Lung (tissue), 12 donors: ENCODE results near the gene WRAP73. TPM values are rescaled to one million over a fixed set of nuclear protein-coding genes. Genes with fewer than 3 reads are reported as not detected.

Experiments used
- ATAC-seq: fragments of 200-7000 bp; cut with Tn5 transposase; one replicate; pipeline ENCODE4 v1.9.1; 2020; ENCODE audit warnings: moderate number of reproducible peaks; ENCODE audit not compliant: insufficient read depth, low FRiP score
- DNase-seq, 3 donors: peaks; one replicate each; pipeline ENCODE4 v3.0.0-alpha.2; 2013 to 2017
- H3K27ac ChIP-seq, 2 donors: one replicate each; pipeline ENCODE4 v1.5.1; 2013; ENCODE audit warnings: mild to moderate bottlenecking in 2 of 2, moderate library complexity in 2 of 2, control low read depth in 1 of 2, inconsistent platforms in 1 of 2, low read depth in 1 of 2, low read length in 1 of 2
- H3K27me3 ChIP-seq, 3 donors: one replicate each; pipeline ENCODE4 v1.5.1; 2013; ENCODE audit warnings: low read length in 2 of 3; ENCODE audit not compliant: control insufficient read depth in 3 of 3, insufficient read depth in 3 of 3
- H3K36me3 ChIP-seq, 4 donors: one replicate each; pipeline ENCODE4 v1.5.1; 2013; ENCODE audit warnings: low read length in 4 of 4, mild to moderate bottlenecking in 1 of 4, moderate library complexity in 1 of 4; ENCODE audit not compliant: control insufficient read depth in 4 of 4, insufficient read depth in 4 of 4
- H3K4me1 ChIP-seq, 5 donors: one replicate each; pipeline ENCODE4 v1.5.1; 2013; ENCODE audit warnings: low read length in 5 of 5, mild to moderate bottlenecking in 2 of 5, moderate library complexity in 1 of 5; ENCODE audit not compliant: control insufficient read depth in 5 of 5, insufficient read depth in 5 of 5
- H3K4me3 ChIP-seq: one replicate; pipeline ENCODE4 v1.5.1; 2013; ENCODE audit warnings: mild to moderate bottlenecking, control low read depth, moderate library complexity
- H3K9ac ChIP-seq, 2 donors: one replicate each; pipeline ENCODE4 v1.5.1; 2013; ENCODE audit warnings: low read length in 2 of 2, control low read depth in 1 of 2; ENCODE audit not compliant: insufficient read depth in 1 of 2
- H3K9me3 ChIP-seq, 4 donors: one replicate each; pipeline ENCODE4 v1.5.1; 2013; ENCODE audit warnings: low read length in 3 of 4, mild to moderate bottlenecking in 1 of 4, moderate library complexity in 1 of 4; ENCODE audit not compliant: control insufficient read depth in 4 of 4, insufficient read depth in 3 of 4
- CTCF ChIP-seq: IDR thresholded peaks from 2 replicates; pipeline ENCODE4 v1.5.1; 2012; ENCODE audit warnings: mild to moderate bottlenecking; ENCODE audit errors: control extremely low read depth, extremely low read depth
- WGBS, 2 donors: extraction: QIAGEN DNeasy Blood & Tissue Kit; methylation state at CpG; one replicate each; pipeline ENCODE4 v1.1.7; 2013; 5-methylcytosine and 5-hydroxymethylcytosine counted together
- polyA plus RNA-seq, 2 donors: library from polyadenylated mRNA; stranded (reverse); fragments of 200-250 nt; gene quantifications; one replicate each; pipeline ENCODE4 v1.2.1, GENCODE V29; 2013
- total RNA-seq, 2 donors: library from RNA; depleted of rRNA in 1 of 2; stranded (reverse); fragments of >200 nt in 1 of 2; gene quantifications; one replicate each; pipeline ENCODE4 v1.2.1, GENCODE V29; 2014 to 2021
- donor health status: control.
- donor health status: control.
- donor health status: Bipolar disorder and iron deficiency.
- donor health status: healthy.
- donor health status: DM: yes; HTN: yes; CAD: no.

WRAP73 gene
- total and polyA plus RNA-seq, 4 donors = 17.3 to 25.3 (median 22.8) TPM

- no peak for DNase-seq
- peaks cover 11 to 71% (median 26%) of the 10 kb centered on the region in 4 donors for H3K36me3 ChIP-seq
Measured at GRCh38 chr1:3630161-3630611, 19.7 kb downstream of the WRAP73 start.

GRCh38 chr1:3629561-3630160, 20.2 kb downstream of the WRAP73 start:
- H3K27ac ChIP-seq = no peak overlapping the region

More at GRCh38 chr1:3630161-3630611, 19.7 kb downstream of the WRAP73 start:
- Histone ChIP-seq H3K27me3 (no peaks in the 10 kb centered on the region), H3K27ac (no peak overlapping the region), H3K9me3 (no peaks in the 10 kb centered on the region), H3K4me3 (no peak overlapping the region), H3K4me1 (peaks cover 0 to 8% (median 2%) of the 10 kb centered on the region in 5 donors), H3K9ac (no peak overlapping the region)
- no peak for ATAC-seq
- 63 to 66% methylated on average over 11 of the region's 11 CpGs for WGBS, 2 donors
- no peak for TF ChIP-seq CTCF

GRCh38 chr1:3628445-3628844, 21.5 kb downstream of the WRAP73 start:
- Histone ChIP-seq H3K27ac (no peak overlapping the region), H3K4me3 (no peak overlapping the region), H3K4me1 (peaks cover 4 to 15% (median 5%) of the 10 kb centered on the region in 5 donors), H3K9ac (no peak overlapping the region), H3K9me3 (no peaks in the 10 kb centered on the region), H3K27me3 (no peaks in the 10 kb centered on the region), H3K36me3 (peaks cover 11 to 54% (median 23%) of the 10 kb centered on the region in 4 donors)
- ATAC-seq (no peak), DNase-seq (no peak)
- no peak for TF ChIP-seq CTCF
- WGBS, 2 donors = 93 to 96% methylated on average over 10 of the region's 10 CpGs

More at GRCh38 chr1:3629561-3630160, 20.2 kb downstream of the WRAP73 start:
- Histone ChIP-seq H3K27me3 (no peaks in the 10 kb centered on the region), H3K9me3 (no peaks in the 10 kb centered on the region), H3K4me1 (peaks cover 0 to 8% (median 2%) of the 10 kb centered on the region in 5 donors), H3K9ac (no peak overlapping the region), H3K36me3 (peaks cover 11 to 66% (median 23%) of the 10 kb centered on the region in 4 donors), H3K4me3 (no peak overlapping the region)
- TF ChIP-seq CTCF = no peak
- DNase-seq = no peak
- no peak for ATAC-seq
- WGBS, 2 donors = 93 to 97% methylated on average over 16 of the region's 16 CpGs
